ENCODE measurements around the gene THAP12. TPM values are rescaled to one million over a fixed set of nuclear protein-coding genes. Genes with fewer than 3 reads are reported as not detected.

THAP12 gene
- total and polyA plus RNA-seq, 2 of the 13 experiments (the other 11 are each of a cell fraction or from before 2014, with no cell fraction given): 18.8 to 51.3 TPM

- no peak for TF ChIP-seq ZBTB33 (CRISPR knock-in tag; IDR thresholded peaks at IDR 0.05)
- no peak for TF ChIP-seq AFF4 (CRISPR knock-in tag; IDR thresholded peaks at IDR 0.05)
- TF ChIP-seq ZNF674 (CRISPR knock-in tag; IDR thresholded peaks at IDR 0.05; ENCODE audit: low read depth): no peak
- no peak for TF ChIP-seq FOXP4 (CRISPR knock-in tag; IDR thresholded peaks at IDR 0.05)
- no peak for TF ChIP-seq SPEN (CRISPR knock-in tag; IDR thresholded peaks at IDR 0.05; ENCODE audit: low read depth)
- no peak for TF ChIP-seq ZFP36L2 (CRISPR knock-in tag; IDR thresholded peaks at IDR 0.05)
- no peak for TF ChIP-seq YEATS4 (CRISPR knock-in tag; IDR thresholded peaks at IDR 0.05; ENCODE audit: borderline replicate concordance)
- no peak for TF ChIP-seq ZNF737 (CRISPR knock-in tag; IDR thresholded peaks at IDR 0.05; ENCODE audit: borderline replicate concordance)
Observed at GRCh38 chr11:76426660-76427059, 45.7 kb upstream of the THAP12 start (continued).

Data from HepG2 (cell line).